GM12873 (cell line): Measurements from ENCODE around the gene CXCL12.

Experiments
- TF ChIP-seq, protein P1 (sequence below): IDR thresholded peaks from 2 replicates; pipeline ENCODE4 v1.5.1; 2012; ENCODE audit warnings: low read depth, mild to moderate bottlenecking, moderate library complexity, low read length, control low read depth; ENCODE audit not compliant: insufficient read depth; ENCODE audit errors: missing control alignments

The CXCL12 gene

DNA sequence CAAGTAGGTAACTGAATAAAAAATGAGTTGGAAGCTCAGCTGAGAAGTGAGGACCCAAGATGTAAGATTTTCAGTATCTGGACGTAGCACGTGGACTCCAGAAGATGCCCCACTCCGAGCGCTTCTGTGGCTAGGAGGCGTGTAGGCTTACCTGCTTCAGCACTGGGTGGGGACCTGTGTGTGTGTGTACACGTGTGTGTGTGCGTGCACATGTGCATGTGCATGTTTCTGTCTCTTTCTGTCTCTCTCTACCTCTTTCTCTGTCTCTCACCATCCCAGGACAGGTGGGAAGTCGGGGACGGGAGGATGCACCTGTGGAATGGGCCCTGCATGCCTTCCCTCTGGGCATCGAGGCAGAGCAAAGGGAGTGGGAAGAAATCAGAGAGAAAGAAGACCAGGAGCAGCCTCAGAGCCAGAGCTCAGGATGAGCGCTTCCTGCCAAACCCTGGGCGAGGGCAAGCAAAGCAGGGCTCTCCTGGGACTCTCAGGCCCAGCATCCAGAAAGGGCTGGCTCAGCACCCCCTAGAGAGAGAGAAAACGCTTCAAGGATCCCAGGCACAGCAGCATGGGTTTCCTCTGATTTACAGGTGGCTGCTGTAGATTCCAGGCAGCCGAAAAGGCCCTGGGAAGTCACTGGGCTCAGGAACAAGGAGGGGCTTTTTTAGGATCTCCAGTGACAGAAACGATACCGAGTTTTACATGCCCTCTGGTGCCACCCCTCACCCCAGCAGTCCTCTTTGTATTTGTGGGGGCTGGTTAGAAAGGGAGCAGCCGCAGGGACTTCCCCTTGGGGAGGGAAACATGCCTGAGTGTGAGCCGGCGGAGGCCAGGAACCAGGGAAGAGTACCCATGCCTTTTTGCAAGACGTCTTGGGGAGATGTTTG is 28.5 kb downstream of the CXCL12 start:
- TF ChIP-seq, protein P1, sequence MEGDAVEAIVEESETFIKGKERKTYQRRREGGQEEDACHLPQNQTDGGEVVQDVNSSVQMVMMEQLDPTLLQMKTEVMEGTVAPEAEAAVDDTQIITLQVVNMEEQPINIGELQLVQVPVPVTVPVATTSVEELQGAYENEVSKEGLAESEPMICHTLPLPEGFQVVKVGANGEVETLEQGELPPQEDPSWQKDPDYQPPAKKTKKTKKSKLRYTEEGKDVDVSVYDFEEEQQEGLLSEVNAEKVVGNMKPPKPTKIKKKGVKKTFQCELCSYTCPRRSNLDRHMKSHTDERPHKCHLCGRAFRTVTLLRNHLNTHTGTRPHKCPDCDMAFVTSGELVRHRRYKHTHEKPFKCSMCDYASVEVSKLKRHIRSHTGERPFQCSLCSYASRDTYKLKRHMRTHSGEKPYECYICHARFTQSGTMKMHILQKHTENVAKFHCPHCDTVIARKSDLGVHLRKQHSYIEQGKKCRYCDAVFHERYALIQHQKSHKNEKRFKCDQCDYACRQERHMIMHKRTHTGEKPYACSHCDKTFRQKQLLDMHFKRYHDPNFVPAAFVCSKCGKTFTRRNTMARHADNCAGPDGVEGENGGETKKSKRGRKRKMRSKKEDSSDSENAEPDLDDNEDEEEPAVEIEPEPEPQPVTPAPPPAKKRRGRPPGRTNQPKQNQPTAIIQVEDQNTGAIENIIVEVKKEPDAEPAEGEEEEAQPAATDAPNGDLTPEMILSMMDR: no peak

- TF ChIP-seq, protein P1: no peak
Observed at GRCh38 chr10:44355630-44356029, 29.3 kb downstream of the CXCL12 start.

DNA sequence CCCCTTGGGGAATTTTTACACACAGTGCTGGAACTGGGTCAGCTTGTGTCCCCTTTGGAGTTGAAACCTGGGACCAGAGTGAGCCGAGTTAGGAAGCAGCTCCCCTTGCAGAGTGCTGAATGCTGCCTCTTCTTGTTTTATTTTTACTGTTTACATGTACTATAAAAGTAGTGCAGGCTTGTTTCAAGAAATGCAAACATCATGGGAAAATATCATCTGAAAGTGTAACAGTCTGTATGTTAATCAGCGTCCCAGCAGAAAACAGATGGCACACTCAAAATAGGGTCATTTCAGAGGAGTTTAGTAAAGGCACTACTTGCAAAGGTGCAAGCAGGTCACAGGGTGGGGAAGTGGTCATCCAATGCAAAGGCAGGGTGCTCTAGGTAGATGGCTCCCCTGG is 30.1 kb downstream of the CXCL12 start:
- TF ChIP-seq, protein P1: no peak

DNA sequence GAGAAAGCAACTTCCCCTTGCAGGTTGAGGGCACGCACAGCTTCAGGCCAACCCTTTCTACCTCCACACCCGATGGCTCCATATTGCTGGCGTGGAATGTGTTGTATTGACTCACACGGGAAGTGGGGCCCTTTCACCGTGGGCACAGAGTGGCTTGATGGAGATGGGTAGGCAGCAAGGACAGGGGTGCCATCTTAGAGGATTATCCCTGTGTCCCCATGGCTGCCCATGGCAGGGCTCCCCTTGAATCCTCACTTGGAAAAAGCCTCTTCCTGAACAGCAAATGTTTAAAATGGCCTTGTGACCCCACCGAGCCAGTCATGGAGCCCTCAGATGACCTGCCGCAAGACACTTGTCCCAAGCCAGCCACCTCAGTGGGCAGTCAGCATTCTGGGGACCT is 31.2 kb downstream of the CXCL12 start:
- TF ChIP-seq, protein P1: no peak

GRCh38 chr10:44353128-44353390 is 31.8 kb downstream of the CXCL12 start:
- TF ChIP-seq, protein P1: no peak

DNA sequence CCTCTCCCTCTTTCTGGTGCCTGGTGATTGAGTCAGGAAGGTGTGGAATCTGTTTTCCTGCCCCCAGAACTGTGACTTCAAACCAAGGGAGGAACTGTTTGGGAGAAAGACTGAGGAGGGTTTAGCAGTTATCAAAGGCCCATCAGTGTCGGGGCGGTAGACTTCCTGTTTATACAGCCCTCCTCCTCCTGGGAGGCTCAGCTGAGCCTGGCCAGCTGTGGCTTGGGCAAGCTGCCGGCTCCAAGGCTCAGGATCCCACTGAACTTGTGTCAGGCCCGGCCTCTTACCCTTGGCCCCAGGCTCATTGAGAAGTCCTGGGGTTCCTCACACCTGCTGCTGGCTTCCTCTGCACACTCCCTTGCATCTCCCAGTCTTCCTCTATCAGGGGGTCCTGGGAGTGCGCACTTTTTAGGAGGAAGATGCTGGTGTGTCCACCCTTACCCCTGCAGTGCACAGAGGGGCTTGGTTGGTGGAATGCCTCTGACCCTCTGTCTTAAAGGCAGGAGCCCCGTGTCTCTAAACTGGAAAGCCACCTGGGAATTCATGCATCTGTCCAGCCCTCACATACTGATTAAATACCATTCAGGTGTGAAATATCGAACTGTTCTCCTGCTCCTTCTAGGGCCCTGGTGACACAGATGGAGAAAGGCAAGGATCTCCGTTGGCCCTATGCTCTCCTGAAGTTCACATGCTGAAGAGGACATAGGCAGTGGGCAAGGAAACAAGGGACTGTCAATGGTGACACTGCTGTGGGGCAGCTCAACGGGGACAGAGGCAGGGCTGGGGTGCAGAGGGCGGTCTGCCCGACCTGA is 32.4 kb downstream of the CXCL12 start:
- TF ChIP-seq, protein P1: no peak

DNA sequence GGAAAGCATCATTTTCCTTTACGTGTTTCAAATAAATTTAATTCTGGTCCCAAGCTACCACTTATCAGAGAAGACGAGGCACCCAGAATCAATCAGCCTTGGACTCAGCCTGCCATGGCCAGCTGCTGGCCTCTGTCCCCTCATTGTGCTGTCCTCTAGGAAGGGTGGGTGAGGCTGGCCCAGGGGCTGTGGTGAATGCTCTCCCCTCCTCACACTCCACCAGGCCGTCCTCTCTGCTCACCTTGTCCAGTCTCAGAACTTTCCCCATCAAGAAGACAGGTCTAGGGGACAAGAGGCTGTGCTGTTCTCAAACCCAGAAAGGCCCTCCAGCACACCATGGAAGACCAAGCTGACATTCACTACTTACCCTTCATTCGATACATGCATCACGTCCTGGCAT is 36.4 kb downstream of the CXCL12 start:
- TF ChIP-seq, protein P1: no peak
